PC-9 (cell line): ENCODE results near the gene IQCK. TPM values are rescaled to one million over a fixed set of nuclear protein-coding genes. Genes with fewer than 3 reads are reported as not detected.
A peak's percentile ranks its signal among the peaks of the same experiment; 100 is the strongest.

ENCODE experiments used
- BruUV-seq: library from RNA; stranded (reverse); fragments of 400-500 nt; replicated peaks from 2 replicates; lab custom pipeline; 2021; lab: Mats Ljungman, UMichigan
- CTCF ChIA-PET: fragments of 300-600 bp; sonication (Branson Sonifier 250); formaldehyde crosslinking; loops from one replicate; lab custom pipeline; 2022; ENCODE audit warnings: antibody characterized with exemption; lab: Charles Lee
- POLR2A ChIA-PET: fragments of 300-600 bp; sonication (Branson Sonifier 250); formaldehyde crosslinking; loops from one replicate; lab custom pipeline; 2022; ENCODE audit warnings: antibody characterized with exemption; ENCODE audit not compliant: unreplicated experiment; lab: Charles Lee
- DNase-seq, 2 experiments: peaks; one replicate each; pipeline versions ENCODE4 v3.0.0 to v3.0.0-alpha.2; 2015 to 2022; ENCODE audit warnings: mixed read lengths in 1 of 2
- H2AFZ ChIP-seq: fragments of 200-600 bp; sonication (generic); 2 replicates; pipeline ENCODE4 v1.8.1; 2017; ENCODE audit warnings: antibody characterized with exemption
- H3F3A ChIP-seq: fragments of 200-600 bp; sonication (generic); 2 replicates; pipeline ENCODE4 v1.8.1; 2017; ENCODE audit warnings: antibody characterized with exemption, mild to moderate bottlenecking, low read depth; ENCODE audit not compliant: insufficient read depth
- H3K27ac ChIP-seq: fragments of 200-600 bp; sonication (generic); 2 replicates; pipeline ENCODE4 v1.6.1; 2016; ENCODE audit warnings: mixed run types
- H3K27me3 ChIP-seq: fragments of 200-600 bp; sonication (generic); 2 replicates; pipeline ENCODE4 v1.6.1; 2016; ENCODE audit warnings: low read depth, mixed run types; ENCODE audit not compliant: insufficient read depth
- H3K36me3 ChIP-seq: fragments of 200-600 bp; sonication (generic); 2 replicates; pipeline ENCODE4 v1.6.1; 2016; ENCODE audit warnings: low read depth, mixed run types
- H3K4me1 ChIP-seq: fragments of 200-600 bp; sonication (generic); replicated peaks from 2 replicates; pipeline ENCODE4 v1.6.1; 2016; ENCODE audit warnings: mixed run types; ENCODE audit not compliant: insufficient read depth
- H3K4me2 ChIP-seq: fragments of 200-600 bp; sonication (generic); 2 replicates; pipeline ENCODE4 v1.6.1; 2017; ENCODE audit warnings: mixed run types
- H3K4me3 ChIP-seq: fragments of 200-600 bp; sonication (generic); 2 replicates; pipeline ENCODE4 v1.6.1; 2016; ENCODE audit warnings: mixed run types
- H3K79me2 ChIP-seq: fragments of 200-600 bp; sonication (generic); 2 replicates; pipeline ENCODE4 v1.6.1; 2017; ENCODE audit warnings: low read depth, mixed run types
- H3K9me2 ChIP-seq: fragments of 200-600 bp; sonication (generic); 2 replicates; pipeline ENCODE4 v1.8.1; 2017; ENCODE audit warnings: mild to moderate bottlenecking; ENCODE audit not compliant: insufficient read depth
- H3K9me3 ChIP-seq: fragments of 200-600 bp; sonication (generic); 2 replicates; pipeline ENCODE4 v1.8.1; 2016; ENCODE audit warnings: low read depth; ENCODE audit not compliant: insufficient read depth
- H4K20me1 ChIP-seq: fragments of 200-600 bp; sonication (generic); 2 replicates; pipeline ENCODE4 v1.8.1; 2017; ENCODE audit not compliant: insufficient read depth
- CTCF ChIP-seq: fragments of 200-600 bp; sonication (generic); conservative IDR thresholded peaks from 2 replicates; pipeline ENCODE4 v1.6.1; 2017; ENCODE audit warnings: mixed run types, antibody characterized with exemption, mild to moderate bottlenecking, moderate library complexity
- EZH2 ChIP-seq: fragments of 200-600 bp; sonication (generic); IDR thresholded peaks from 2 replicates; pipeline ENCODE4 v1.8.0; 2017; ENCODE audit warnings: antibody characterized with exemption, low read depth
- intact Hi-C: fragments of 100-400 bp; cut with micrococcal nuclease; formaldehyde crosslinking; loops from one replicate; pipeline ENCODE4 v1.10.0; 2022; ENCODE audit not compliant: unreplicated experiment
- total RNA-seq: library from RNA; stranded (reverse); gene quantifications from 2 replicates; pipeline ENCODE4 v1.2.3, GENCODE V29; 2021

Gene IQCK
- total RNA-seq, 1 experiment from 2014 or later: 21.6 TPM

DNA sequence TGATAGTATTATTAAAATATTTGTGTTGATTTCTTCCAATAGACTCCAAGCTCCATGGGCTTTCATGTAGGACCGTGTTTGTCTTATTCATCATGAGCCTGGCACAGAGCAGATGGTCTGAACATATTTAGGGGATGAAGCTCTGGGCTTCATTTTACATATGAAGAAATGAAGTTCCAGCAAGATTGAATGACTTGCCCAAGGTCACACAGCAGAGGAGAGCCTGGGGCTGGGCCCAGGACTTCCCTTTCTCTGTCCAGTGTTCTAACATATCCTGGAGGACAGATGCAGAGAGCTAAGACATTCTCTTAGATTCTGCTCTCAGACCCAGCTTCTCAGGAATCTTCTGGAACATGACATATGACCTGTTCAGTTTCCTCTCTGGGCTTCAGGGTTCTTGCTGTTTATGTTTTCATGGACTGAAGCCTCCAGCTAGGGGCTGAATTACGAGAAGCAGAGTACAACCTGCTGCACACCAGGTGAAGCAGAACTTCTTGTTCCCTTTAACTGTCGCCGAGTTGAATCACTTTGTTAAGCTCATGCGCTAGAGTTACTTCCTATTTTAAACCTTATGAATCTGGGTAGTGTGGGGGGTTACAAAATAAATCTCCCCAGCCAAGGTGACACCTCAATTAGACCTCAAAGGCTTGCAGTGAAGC is 113.0 kb downstream of the IQCK start:
- ChIA-PET CTCF (interaction anchor here (0.6 kb wide), 1 partner anchor 25 kb away, joined by 5 read pairs; no protein-coding TSS in a partner anchor), POLR2A (interaction anchor here (0.6 kb wide), 1 partner anchor 1400 kb away, joined by 5 read pairs; no protein-coding TSS in a partner anchor)
- no TSS peak for BruUV-seq
- intact Hi-C loops: loop anchor here (5.0 kb wide), 1 partner anchor 114 kb away; the partner anchor contains the start of genes IQCK and KNOP1
- no peak for DNase-seq
- Histone ChIP-seq H4K20me1 (no peaks in the 10 kb centered on the region), H2AFZ (no peak overlapping the region), H3K27ac (no peak overlapping the region), H3K27me3 (no peaks in the 10 kb centered on the region), H3F3A (peaks cover 2% of the 10 kb centered on the region; the same call in 1 of the 2 replicates), H3K36me3 (0 out of 2 replicates have a peak, but pooled peaks cover 4% of the 10 kb centered on the region), H3K9me2 (no peaks in the 10 kb centered on the region), H3K9me3 (no peaks in the 10 kb centered on the region), H3K79me2 (no peaks in the 10 kb centered on the region), H3K4me3 (no peak overlapping the region), H3K4me1 (peaks cover 14% of the 10 kb centered on the region), H3K4me2 (no peak overlapping the region)
- TF ChIP-seq CTCF: no peak
- no peak for TF ChIP-seq EZH2

GRCh38 chr16:19831678-19832077 is 113.6 kb downstream of the IQCK start:
- intact Hi-C loops: loop anchor here (5.0 kb wide), 1 partner anchor 114 kb away; the partner anchor contains the start of genes IQCK and KNOP1
- Histone ChIP-seq H2AFZ (no peak overlapping the region), H3K9me3 (no peaks in the 10 kb centered on the region), H4K20me1 (no peaks in the 10 kb centered on the region), H3K4me3 (no peak overlapping the region), H3K4me2 (no peak overlapping the region), H3F3A (peaks cover 2% of the 10 kb centered on the region; the same call in 1 of the 2 replicates), H3K27me3 (no peaks in the 10 kb centered on the region), H3K4me1 (peaks cover 14% of the 10 kb centered on the region), H3K9me2 (no peaks in the 10 kb centered on the region), H3K36me3 (0 out of 2 replicates have a peak, but pooled peaks cover 4% of the 10 kb centered on the region), H3K79me2 (no peaks in the 10 kb centered on the region), H3K27ac (no peak overlapping the region)
- no TSS peak for BruUV-seq
- TF ChIP-seq EZH2 (no peak), CTCF (no peak)
- DNase-seq: peak; percentile 41 to 58
- ChIA-PET POLR2A (interaction anchor here (0.6 kb wide), 1 partner anchor 1399 kb away, joined by 5 read pairs; no protein-coding TSS in a partner anchor), CTCF (interaction anchor here (0.5 to 0.6 kb wide), 2 partner anchors 25 to 41 kb away, joined by 3 to 5 read pairs; no protein-coding TSS in a partner anchor)

GRCh38 chr16:19833176-19833575 is 115.1 kb downstream of the IQCK start:
- TF ChIP-seq EZH2: no peak
- no peak for TF ChIP-seq CTCF
- no peaks in the 10 kb centered on the region for H3K79me2 ChIP-seq
- no TSS peak for BruUV-seq
- DNase-seq: no peak
- ChIA-PET CTCF (interaction anchor here (0.6 kb wide), 1 partner anchor 111 kb away, joined by 5 read pairs; no protein-coding TSS in a partner anchor), POLR2A (no interaction called here)
- intact Hi-C loops: loop anchor here (5.0 kb wide), 1 partner anchor 116 kb away; the partner anchor contains the start of genes IQCK and KNOP1
- H3K27me3 ChIP-seq: no peaks in the 10 kb centered on the region
- H2AFZ ChIP-seq: no peak overlapping the region
- H3K27ac ChIP-seq: no peak overlapping the region
- H3K9me2 ChIP-seq: no peaks in the 10 kb centered on the region
- no peaks in the 10 kb centered on the region for H4K20me1 ChIP-seq
- no peaks in the 10 kb centered on the region for H3F3A ChIP-seq
- H3K9me3 ChIP-seq: no peaks in the 10 kb centered on the region
- H3K36me3 ChIP-seq: 0 out of 2 replicates have a peak, but pooled peaks cover 4% of the 10 kb centered on the region
- H3K4me3 ChIP-seq: no peak overlapping the region
- H3K4me1 ChIP-seq: peaks cover 14% of the 10 kb centered on the region
- H3K4me2 ChIP-seq: no peak overlapping the region
